Parathyroid adenoma (tissue), 2 donors: ENCODE results near the gene SLC10A7.

ENCODE experiments used
- H2AFZ ChIP-seq: fragments of 300-600 bp; sonication (generic); one replicate; pipeline ENCODE4 v1.7.0; 2017; ENCODE audit warnings: antibody characterized with exemption, mild to moderate bottlenecking
- H3K27ac ChIP-seq: fragments of 300-600 bp; sonication (generic); one replicate; pipeline ENCODE4 v1.7.0; 2017
- H3K27me3 ChIP-seq: fragments of 300-600 bp; sonication (generic); one replicate; pipeline ENCODE4 v1.7.0; 2017; ENCODE audit warnings: low read length; ENCODE audit not compliant: control insufficient read depth, insufficient read depth
- H3K36me3 ChIP-seq: fragments of 300-600 bp; sonication (generic); one replicate; pipeline ENCODE4 v1.7.0; 2017; ENCODE audit warnings: low read length; ENCODE audit not compliant: control insufficient read depth, insufficient read depth
- H3K4me1 ChIP-seq: fragments of 300-600 bp; sonication (generic); one replicate; pipeline ENCODE4 v1.7.0; 2017; ENCODE audit warnings: control low read depth
- H3K4me2 ChIP-seq: fragments of 300-600 bp; sonication (generic); one replicate; pipeline ENCODE4 v1.7.0; 2017; ENCODE audit warnings: low read length
- H3K4me3 ChIP-seq: fragments of 300-600 bp; sonication (generic); one replicate; pipeline ENCODE4 v1.7.0; 2017; ENCODE audit warnings: low read depth, low read length
- H3K79me2 ChIP-seq: fragments of 300-600 bp; sonication (generic); one replicate; pipeline ENCODE4 v1.7.0; 2017; ENCODE audit warnings: control low read depth
- H3K9ac ChIP-seq: fragments of 300-600 bp; sonication (generic); one replicate; pipeline ENCODE4 v1.7.0; 2017; ENCODE audit warnings: mild to moderate bottlenecking
- H3K9me3 ChIP-seq: fragments of 300-600 bp; sonication (generic); one replicate; pipeline ENCODE4 v1.7.0; 2017; ENCODE audit warnings: low read length; ENCODE audit not compliant: control insufficient read depth
- TF ChIP-seq, protein P1 (sequence below): fragments of 300-600 bp; sonication (generic); IDR thresholded peaks from one replicate; pipeline ENCODE4 v1.7.0; 2017; ENCODE audit warnings: antibody characterized with exemption, mild to moderate bottlenecking
- donor health status: primary hyperparathyroidism.

Gene SLC10A7

DNA sequence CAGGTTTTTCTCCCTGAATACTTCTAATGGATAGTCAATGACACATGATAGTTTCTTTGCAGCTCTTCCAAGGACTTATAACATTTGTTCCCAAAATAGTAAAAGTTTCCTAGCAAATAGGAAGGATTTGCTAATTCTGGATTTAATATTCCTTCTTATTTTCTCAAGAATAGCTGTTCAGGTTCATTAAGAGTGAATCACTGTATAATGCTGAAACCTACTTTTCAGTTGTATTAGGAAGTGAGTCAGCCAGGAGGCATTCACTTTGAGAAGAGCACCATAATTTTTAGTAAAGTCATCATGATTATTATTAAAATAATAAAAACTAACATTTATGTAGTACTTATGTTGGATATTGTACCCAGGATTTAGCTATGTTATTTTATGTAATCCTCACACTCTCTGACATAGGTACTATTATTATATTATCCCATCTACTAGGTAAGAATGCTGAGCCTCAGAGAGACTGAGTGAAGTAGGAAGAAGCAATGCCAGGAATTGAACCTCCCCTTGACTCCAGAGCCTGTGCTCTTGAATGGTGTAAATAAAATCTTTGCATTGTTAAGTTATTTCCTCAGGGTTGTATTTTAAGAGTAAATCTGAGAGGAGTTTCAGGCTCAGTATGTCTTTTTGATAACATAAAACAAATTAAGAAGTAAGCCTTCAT, 192.6 kb downstream of the SLC10A7 start:
- no peak overlapping the region for H2AFZ ChIP-seq
- H3K36me3 ChIP-seq, result no peaks in the 10 kb centered on the region
- H3K27ac ChIP-seq, result no peak overlapping the region
- no peaks in the 10 kb centered on the region for H3K27me3 ChIP-seq
- H3K9me3 ChIP-seq, result no peaks in the 10 kb centered on the region
- no peak overlapping the region for H3K4me3 ChIP-seq
- H3K4me1 ChIP-seq, result no peaks in the 10 kb centered on the region
- no peak overlapping the region for H3K9ac ChIP-seq
- H3K79me2 ChIP-seq, result no peaks in the 10 kb centered on the region
- H3K4me2 ChIP-seq, result no peak overlapping the region
- TF ChIP-seq, protein P1, sequence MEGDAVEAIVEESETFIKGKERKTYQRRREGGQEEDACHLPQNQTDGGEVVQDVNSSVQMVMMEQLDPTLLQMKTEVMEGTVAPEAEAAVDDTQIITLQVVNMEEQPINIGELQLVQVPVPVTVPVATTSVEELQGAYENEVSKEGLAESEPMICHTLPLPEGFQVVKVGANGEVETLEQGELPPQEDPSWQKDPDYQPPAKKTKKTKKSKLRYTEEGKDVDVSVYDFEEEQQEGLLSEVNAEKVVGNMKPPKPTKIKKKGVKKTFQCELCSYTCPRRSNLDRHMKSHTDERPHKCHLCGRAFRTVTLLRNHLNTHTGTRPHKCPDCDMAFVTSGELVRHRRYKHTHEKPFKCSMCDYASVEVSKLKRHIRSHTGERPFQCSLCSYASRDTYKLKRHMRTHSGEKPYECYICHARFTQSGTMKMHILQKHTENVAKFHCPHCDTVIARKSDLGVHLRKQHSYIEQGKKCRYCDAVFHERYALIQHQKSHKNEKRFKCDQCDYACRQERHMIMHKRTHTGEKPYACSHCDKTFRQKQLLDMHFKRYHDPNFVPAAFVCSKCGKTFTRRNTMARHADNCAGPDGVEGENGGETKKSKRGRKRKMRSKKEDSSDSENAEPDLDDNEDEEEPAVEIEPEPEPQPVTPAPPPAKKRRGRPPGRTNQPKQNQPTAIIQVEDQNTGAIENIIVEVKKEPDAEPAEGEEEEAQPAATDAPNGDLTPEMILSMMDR, result no peak

DNA sequence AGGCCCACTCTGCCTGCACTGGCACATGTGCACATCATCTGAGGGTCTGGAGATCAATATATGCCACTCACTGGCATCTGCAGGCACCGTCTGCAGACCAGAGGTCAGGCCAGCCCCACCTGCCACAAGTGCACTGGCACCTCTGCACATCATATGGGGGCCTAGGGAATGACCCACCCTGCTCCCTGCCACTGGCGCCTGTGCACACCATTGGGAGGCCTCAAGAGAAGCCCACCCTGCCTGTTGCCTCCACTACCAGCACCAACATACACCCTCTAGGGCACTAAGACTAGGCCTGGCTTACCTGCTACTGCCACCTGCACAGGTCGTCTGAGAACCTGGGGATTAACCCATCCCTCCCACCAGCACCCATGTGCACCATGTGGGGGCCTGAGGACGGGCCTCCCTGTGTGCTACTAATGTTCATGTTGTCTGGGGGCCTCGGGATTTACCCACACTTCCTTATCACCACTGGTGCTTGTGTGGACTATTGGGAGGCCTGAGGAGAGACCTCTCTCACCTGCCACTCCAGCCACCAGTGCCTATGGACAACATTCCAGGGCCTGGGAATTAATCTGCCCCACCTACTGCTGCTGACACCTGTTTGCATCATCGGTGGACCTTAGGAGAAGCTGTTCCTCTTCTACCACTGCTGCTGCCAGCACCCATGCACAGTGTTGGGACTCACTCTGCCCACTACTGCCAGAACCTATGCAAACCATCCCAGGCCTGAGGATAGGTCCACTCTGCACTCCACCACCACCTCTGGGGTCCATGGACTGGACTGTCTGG, 193.7 kb downstream of the SLC10A7 start:
- H3K4me3 ChIP-seq, result no peak overlapping the region
- H3K79me2 ChIP-seq, result no peaks in the 10 kb centered on the region
- H3K36me3 ChIP-seq, result no peaks in the 10 kb centered on the region
- no peak overlapping the region for H3K27ac ChIP-seq
- no peak overlapping the region for H3K9ac ChIP-seq
- no peaks in the 10 kb centered on the region for H3K9me3 ChIP-seq
- no peaks in the 10 kb centered on the region for H3K27me3 ChIP-seq
- no peak overlapping the region for H3K4me2 ChIP-seq
- TF ChIP-seq, protein P1, result no peak
- no peak overlapping the region for H2AFZ ChIP-seq
- no peaks in the 10 kb centered on the region for H3K4me1 ChIP-seq

DNA sequence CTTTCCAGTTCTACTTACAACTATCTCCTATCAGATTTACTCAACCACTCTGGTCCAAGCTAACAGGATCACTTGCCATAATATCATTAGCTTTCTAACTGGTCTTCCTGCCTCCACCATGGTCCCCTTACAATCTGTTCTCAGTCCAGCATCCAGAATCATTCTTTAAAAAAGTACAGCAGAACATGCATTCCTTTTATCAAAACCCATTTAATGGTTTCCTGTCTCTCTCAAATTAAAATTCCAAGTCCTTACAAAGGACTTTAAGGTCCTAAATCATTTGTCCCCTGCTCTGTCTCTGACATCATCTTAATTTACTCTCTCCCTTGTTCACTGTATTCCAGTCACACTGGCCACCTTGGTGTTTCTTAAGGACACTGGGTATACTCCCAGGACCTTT, 202.8 kb downstream of the SLC10A7 start:
- Histone ChIP-seq H2AFZ (no peak overlapping the region), H3K4me2 (no peak overlapping the region), H3K27me3 (no peaks in the 10 kb centered on the region), H3K4me3 (no peak overlapping the region), H3K9me3 (no peaks in the 10 kb centered on the region), H3K4me1 (no peaks in the 10 kb centered on the region), H3K27ac (no peak overlapping the region), H3K9ac (no peak overlapping the region), H3K36me3 (no peaks in the 10 kb centered on the region), H3K79me2 (no peaks in the 10 kb centered on the region)
- TF ChIP-seq, protein P1, result no peak

DNA sequence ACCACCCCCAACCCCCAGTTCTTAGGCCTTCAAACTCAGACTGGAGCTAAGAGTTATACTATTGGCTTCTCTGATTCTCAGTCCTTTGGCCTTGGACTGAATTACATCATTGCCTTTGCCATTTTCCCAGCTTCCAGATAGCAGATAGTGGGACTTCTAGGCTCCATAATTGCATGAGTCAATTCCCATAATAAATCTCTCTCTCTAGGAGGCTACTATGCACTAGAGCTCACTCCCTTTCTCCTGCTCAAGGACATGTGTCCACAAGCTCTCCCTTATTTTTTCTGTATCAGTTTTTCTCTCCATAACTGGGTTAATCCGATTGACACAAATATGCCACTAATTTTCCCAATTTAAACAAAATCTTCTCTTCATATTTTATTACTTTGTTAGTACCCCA, 204.0 kb downstream of the SLC10A7 start:
- no peak overlapping the region for H3K27ac ChIP-seq
- H2AFZ ChIP-seq, result no peak overlapping the region
- no peak overlapping the region for H3K4me3 ChIP-seq
- no peaks in the 10 kb centered on the region for H3K79me2 ChIP-seq
- H3K4me2 ChIP-seq, result no peak overlapping the region
- TF ChIP-seq, protein P1, result no peak
- H3K27me3 ChIP-seq, result no peaks in the 10 kb centered on the region
- no peak overlapping the region for H3K9ac ChIP-seq
- no peaks in the 10 kb centered on the region for H3K9me3 ChIP-seq
- H3K4me1 ChIP-seq, result no peaks in the 10 kb centered on the region
- H3K36me3 ChIP-seq, result no peaks in the 10 kb centered on the region
